Naive thymus-derived CD4-positive, alpha-beta T cell (primary cell): ENCODE data around the gene MATN3. TPM values are rescaled to one million over a fixed set of nuclear protein-coding genes. Genes with fewer than 3 reads are reported as not detected.
"Not testable (repeated sequence)": the region's sequence is repeated elsewhere in the genome, so short reads cannot be mapped to it uniquely, and the experiment has no call there.

Experiments
- ATAC-seq: fragments of 150-1000 bp; cut with Tn5 transposase; 2 replicates; pipeline ENCODE4 v1.10.0; 2021; ENCODE audit warnings: mild to moderate bottlenecking, moderate library complexity
- CTCF ChIA-PET: fragments of 350-600 bp; sonication (Branson Sonifier 250); formaldehyde crosslinking; loops from one replicate; lab custom pipeline; 2021; ENCODE audit warnings: antibody characterized with exemption; lab: Charles Lee
- POLR2A ChIA-PET: fragments of 350-600 bp; sonication (Branson Sonifier 250); formaldehyde crosslinking; loops from one replicate; lab custom pipeline; 2021; ENCODE audit warnings: antibody characterized with exemption, inconsistent platforms; lab: Charles Lee
- DNase-seq, 9 donors: peaks; one replicate each; pipeline versions ENCODE4 v3.0.0 to v3.0.0-alpha.2; 2020 to 2022; ENCODE audit warnings: mixed read lengths in 1 of 9
- H3K27ac ChIP-seq: one replicate; pipeline ENCODE4 v1.7.0; 2013; ENCODE audit warnings: mild to moderate bottlenecking, low read depth, low read length, moderate library complexity
- H3K27me3 ChIP-seq, 2 donors: one replicate each; pipeline ENCODE4 v1.7.0; 2013; ENCODE audit warnings: low read length in 2 of 2, mild to moderate bottlenecking in 2 of 2, moderate library complexity in 2 of 2; ENCODE audit not compliant: control insufficient read depth in 2 of 2, insufficient read depth in 2 of 2
- H3K36me3 ChIP-seq, 3 experiments: 1 replicate in 2 of 3; 2 replicates in 1 of 3; pipeline ENCODE4 v1.7.0; 2013; ENCODE audit warnings: low read length in 3 of 3, mild to moderate bottlenecking in 3 of 3, moderate library complexity in 1 of 3; ENCODE audit not compliant: insufficient read depth in 3 of 3, control insufficient read depth in 2 of 3
- H3K4me1 ChIP-seq, 2 donors: one replicate each; pipeline ENCODE4 v1.7.0; 2013; ENCODE audit warnings: low read length in 2 of 2, mild to moderate bottlenecking in 2 of 2, moderate library complexity in 1 of 2; ENCODE audit not compliant: control insufficient read depth in 2 of 2, insufficient read depth in 2 of 2
- H3K4me3 ChIP-seq: 2 replicates; pipeline ENCODE4 v1.7.0; 2013; ENCODE audit warnings: mild to moderate bottlenecking, low read length
- H3K9me3 ChIP-seq, 3 experiments: 1 replicate in 2 of 3; 2 replicates in 1 of 3; pipeline ENCODE4 v1.7.0; 2013; ENCODE audit warnings: low read length in 3 of 3; ENCODE audit not compliant: control insufficient read depth in 2 of 3
- H3K27ac Mint-ChIP-seq, 9 donors: one replicate each; pipeline ENCODE4 v1.8.0; 2020 to 2022; ENCODE audit warnings: mixed read lengths in 9 of 9, mild to moderate bottlenecking in 8 of 9, moderate library complexity in 5 of 9, inconsistent platforms in 2 of 9
- H3K27me3 Mint-ChIP-seq, 5 donors: one replicate each; pipeline ENCODE4 v1.8.0; 2021 to 2022; ENCODE audit warnings: mixed read lengths in 5 of 5, mild to moderate bottlenecking in 1 of 5
- H3K36me3 Mint-ChIP-seq, 5 donors: one replicate each; pipeline ENCODE4 v1.8.0; 2020 to 2022; ENCODE audit warnings: mixed read lengths in 5 of 5, mild to moderate bottlenecking in 3 of 5, inconsistent platforms in 1 of 5
- H3K4me1 Mint-ChIP-seq, 7 donors: one replicate each; pipeline ENCODE4 v1.8.0; 2020 to 2022; ENCODE audit warnings: mixed read lengths in 7 of 7, mild to moderate bottlenecking in 3 of 7, inconsistent platforms in 1 of 7
- H3K4me3 Mint-ChIP-seq, 10 donors: one replicate each; pipeline ENCODE4 v1.8.0; 2020 to 2022; ENCODE audit warnings: mild to moderate bottlenecking in 10 of 10, mixed read lengths in 10 of 10, moderate library complexity in 6 of 10, inconsistent platforms in 2 of 10
- H3K9me3 Mint-ChIP-seq, 11 donors: one replicate each; pipeline ENCODE4 v1.8.0; 2020 to 2022; ENCODE audit warnings: mixed read lengths in 11 of 11, mild to moderate bottlenecking in 4 of 11, inconsistent platforms in 1 of 11, moderate library complexity in 1 of 11
- intact Hi-C, 2 donors: fragments of 100-400 bp; cut with micrococcal nuclease; formaldehyde crosslinking; loops; one replicate each; pipeline ENCODE4 v1.15.1; 2023
- polyA plus RNA-seq, 2 donors: library from polyadenylated mRNA; unstranded; fragments of 300-500 nt; fragmentation: Illumina TruSeq; gene quantifications; one replicate each; pipeline ENCODE4 v1.2.3, GENCODE V29; 2021
- total RNA-seq, 6 experiments: library from RNA in 5 of 6; stranded (reverse) in 5 of 6; gene quantifications; 1 replicate in 5 of 6; 2 replicates in 1 of 6; pipeline ENCODE4 v1.2.3 and lab custom pipeline; 2021 to 2026

MATN3 gene
- total and polyA plus RNA-seq, 7 experiments from 2014 or later, result not detected

- peak overlapping the region; percentile 93 for H3K27ac ChIP-seq
- H3K27ac Mint-ChIP-seq, result no peak overlapping the region
- ChIA-PET POLR2A (interaction anchor here (1.1 to 3.1 kb wide), 2 partner anchors 149 to 297 kb away, joined by 3 to 11 read pairs; partner anchors contain the start of gene TTC32), CTCF (no interaction called here)
- intact Hi-C loops, result loop anchor here (1.0 to 5.0 kb wide), 6 partner anchors 35 to 772 kb away; partner anchors contain the start of genes LDAH (in 1 of the 2) and RHOB (in 1 of the 2)
- peaks cover 16 to 20% of the 10 kb centered on the region in 2 donors for H3K4me1 ChIP-seq
- H3K27me3 Mint-ChIP-seq, result peaks cover 2 to 5% (median 5%) of the 10 kb centered on the region in 5 donors
- peaks cover 25 to 42% (median 37%) of the 10 kb centered on the region in 7 donors for H3K4me1 Mint-ChIP-seq
- H3K4me3 ChIP-seq, result peak overlapping the region; percentile 94
- H3K36me3 Mint-ChIP-seq, result no peaks in the 10 kb centered on the region
- no peaks in the 10 kb centered on the region for H3K9me3 Mint-ChIP-seq
- H3K36me3 ChIP-seq, result no peaks in the 10 kb centered on the region
- DNase-seq (peak in 8 of 9 donors; percentile 25 to 77 (median 54)), ATAC-seq (peak; percentile 40)
- no peak overlapping the region for H3K4me3 Mint-ChIP-seq
- H3K9me3 ChIP-seq, result no peaks in the 10 kb centered on the region
- H3K27me3 ChIP-seq, result no peaks in the 10 kb centered on the region
Measured at GRCh38 chr2:20050104-20050645, 37.7 kb upstream of the MATN3 start.

GRCh38 chr2:20049637-20050036 lies 37.2 kb upstream of the MATN3 start:
- peaks cover 0 to under 1% (median 0%) of the 10 kb centered on the region in 5 donors for H3K36me3 Mint-ChIP-seq
- CTCF ChIA-PET, result no interaction called here
- DNase-seq (no peak), ATAC-seq (no peak)
- no peaks in the 10 kb centered on the region for H3K27me3 Mint-ChIP-seq
- H3K9me3 Mint-ChIP-seq, result no peaks in the 10 kb centered on the region
- no peak overlapping the region for H3K27ac Mint-ChIP-seq
- H3K4me3 Mint-ChIP-seq, result no peak overlapping the region
- intact Hi-C loops, result loop anchor here (1.0 to 5.0 kb wide), 6 partner anchors 35 to 773 kb away; partner anchors contain the start of genes LDAH (in 1 of the 2) and RHOB (in 1 of the 2)
- H3K36me3 ChIP-seq, result no peaks in the 10 kb centered on the region
- H3K27me3 ChIP-seq, result no peaks in the 10 kb centered on the region
- H3K4me1 ChIP-seq, result peaks cover 16 to 20% of the 10 kb centered on the region in 2 donors
- POLR2A ChIA-PET, result interaction anchor here (0.7 to 1.1 kb wide), 2 partner anchors 297 to 300 kb away, joined by 3 read pairs; no protein-coding TSS in a partner anchor
- H3K4me3 ChIP-seq, result peak overlapping the region; percentile 94
- peaks cover 27 to 44% (median 38%) of the 10 kb centered on the region in 7 donors for H3K4me1 Mint-ChIP-seq
- H3K9me3 ChIP-seq, result no peaks in the 10 kb centered on the region
- H3K27ac ChIP-seq, result peak overlapping the region; percentile 93

- Histone ChIP-seq H3K4me3 (no peak overlapping the region), H3K27me3 (no peaks in the 10 kb centered on the region), H3K4me1 (peaks cover 16 to 22% of the 10 kb centered on the region in 2 donors), H3K27ac (no peak overlapping the region), H3K36me3 (no peaks in the 10 kb centered on the region), H3K9me3 (no peaks in the 10 kb centered on the region)
- Mint-ChIP-seq H3K9me3 (no peaks in the 10 kb centered on the region), H3K4me1 (peaks cover 31 to 49% (median 41%) of the 10 kb centered on the region in 7 donors), H3K27ac (no peak overlapping the region), H3K4me3 (peak overlapping the region in 3 of 10 donors; percentile 7 to 61 (median 30)), H3K36me3 (peaks cover 0 to 3% (median 0%) of the 10 kb centered on the region in 5 donors), H3K27me3 (no peaks in the 10 kb centered on the region)
- no peak for DNase-seq
- no peak for ATAC-seq
- intact Hi-C loops, result no loop called here
- CTCF ChIA-PET, result interaction anchor here (1.2 kb wide), 1 partner anchor 33 kb away, joined by 3 read pairs; no protein-coding TSS in a partner anchor
- POLR2A ChIA-PET, result interaction anchor here (0.7 kb wide), 1 partner anchor 301 kb away, joined by 3 read pairs; no protein-coding TSS in a partner anchor
Measured at GRCh38 chr2:20048488-20049448, 36.3 kb upstream of the MATN3 start.

GRCh38 chr2:20045712-20046292 lies 33.3 kb upstream of the MATN3 start:
- DNase-seq, H3K9me3 Mint-ChIP-seq, H3K27me3 Mint-ChIP-seq, H3K27me3 ChIP-seq, H3K4me3 ChIP-seq, ATAC-seq, H3K4me3 Mint-ChIP-seq, intact Hi-C loops, POLR2A ChIA-PET, H3K36me3 Mint-ChIP-seq, H3K36me3 ChIP-seq, H3K9me3 ChIP-seq, H3K27ac Mint-ChIP-seq, H3K27ac ChIP-seq, CTCF ChIA-PET: not testable (repeated sequence)
- peaks cover 16 to 23% of the 10 kb centered on the region in 2 donors for H3K4me1 ChIP-seq
- peaks cover 37 to 62% (median 42%) of the 10 kb centered on the region in 7 donors for H3K4me1 Mint-ChIP-seq

- intact Hi-C loops, result no loop called here
Measured at GRCh38 chr2:20044778-20045177, 32.3 kb upstream of the MATN3 start.

GRCh38 chr2:20042531-20042930 lies 30.1 kb upstream of the MATN3 start:
- H3K27me3 Mint-ChIP-seq, result no peaks in the 10 kb centered on the region

More at GRCh38 chr2:20044778-20045177, 32.3 kb upstream of the MATN3 start:
- CTCF ChIA-PET, result no interaction called here
- no peak overlapping the region for H3K4me3 ChIP-seq
- H3K36me3 ChIP-seq, result peaks cover 0 to 18% (median 0%) of the 10 kb centered on the region in 3 experiments
- H3K4me1 ChIP-seq, result peaks cover 8 to 19% of the 10 kb centered on the region in 2 donors
- no peaks in the 10 kb centered on the region for H3K9me3 Mint-ChIP-seq
- no peak for ATAC-seq
- no peak overlapping the region for H3K27ac ChIP-seq
- H3K4me3 Mint-ChIP-seq, result no peak overlapping the region
- POLR2A ChIA-PET, result no interaction called here
- H3K4me1 Mint-ChIP-seq, result peaks cover 28 to 58% (median 33%) of the 10 kb centered on the region in 7 donors
- H3K27me3 ChIP-seq, result no peaks in the 10 kb centered on the region
- DNase-seq, result no peak
- no peak overlapping the region for H3K27ac Mint-ChIP-seq
- no peaks in the 10 kb centered on the region for H3K27me3 Mint-ChIP-seq
- peaks cover 0 to 14% (median 10%) of the 10 kb centered on the region in 5 donors for H3K36me3 Mint-ChIP-seq
- no peaks in the 10 kb centered on the region for H3K9me3 ChIP-seq

More at GRCh38 chr2:20042531-20042930, 30.1 kb upstream of the MATN3 start:
- intact Hi-C loops, result no loop called here
- Histone ChIP-seq H3K27me3 (no peaks in the 10 kb centered on the region), H3K36me3 (peaks cover 0 to 39% (median 4%) of the 10 kb centered on the region in 3 experiments), H3K27ac (no peak overlapping the region), H3K9me3 (no peaks in the 10 kb centered on the region), H3K4me1 (peaks cover 0 to 3% of the 10 kb centered on the region in 2 donors), H3K4me3 (no peak overlapping the region)
- H3K27ac Mint-ChIP-seq, result peak overlapping the region in 1 of 9 donors; percentile 30
- ChIA-PET CTCF (no interaction called here), POLR2A (no interaction called here)
- H3K4me3 Mint-ChIP-seq, result no peak overlapping the region
- H3K9me3 Mint-ChIP-seq, result no peaks in the 10 kb centered on the region
- H3K36me3 Mint-ChIP-seq, result peaks cover 0 to 26% (median 21%) of the 10 kb centered on the region in 5 donors
- ATAC-seq (no peak), DNase-seq (no peak)
- H3K4me1 Mint-ChIP-seq, result peaks cover 11 to 36% (median 19%) of the 10 kb centered on the region in 7 donors
